ENCODE data around the gene PRAC1.

The PRAC1 gene

GRCh38 chr17:48759288-48759687 lies 37.0 kb upstream of the PRAC1 start:
- TF ChIP-seq, protein P1, sequence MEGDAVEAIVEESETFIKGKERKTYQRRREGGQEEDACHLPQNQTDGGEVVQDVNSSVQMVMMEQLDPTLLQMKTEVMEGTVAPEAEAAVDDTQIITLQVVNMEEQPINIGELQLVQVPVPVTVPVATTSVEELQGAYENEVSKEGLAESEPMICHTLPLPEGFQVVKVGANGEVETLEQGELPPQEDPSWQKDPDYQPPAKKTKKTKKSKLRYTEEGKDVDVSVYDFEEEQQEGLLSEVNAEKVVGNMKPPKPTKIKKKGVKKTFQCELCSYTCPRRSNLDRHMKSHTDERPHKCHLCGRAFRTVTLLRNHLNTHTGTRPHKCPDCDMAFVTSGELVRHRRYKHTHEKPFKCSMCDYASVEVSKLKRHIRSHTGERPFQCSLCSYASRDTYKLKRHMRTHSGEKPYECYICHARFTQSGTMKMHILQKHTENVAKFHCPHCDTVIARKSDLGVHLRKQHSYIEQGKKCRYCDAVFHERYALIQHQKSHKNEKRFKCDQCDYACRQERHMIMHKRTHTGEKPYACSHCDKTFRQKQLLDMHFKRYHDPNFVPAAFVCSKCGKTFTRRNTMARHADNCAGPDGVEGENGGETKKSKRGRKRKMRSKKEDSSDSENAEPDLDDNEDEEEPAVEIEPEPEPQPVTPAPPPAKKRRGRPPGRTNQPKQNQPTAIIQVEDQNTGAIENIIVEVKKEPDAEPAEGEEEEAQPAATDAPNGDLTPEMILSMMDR (IDR thresholded peaks at IDR 0.05; ENCODE audit: low read depth, low read length), result no peak
- no peak for DNase-seq (ENCODE audit: low read depth in 2 of 2)

GRCh38 chr17:48757524-48757961 lies 35.2 kb upstream of the PRAC1 start:
- TF ChIP-seq, protein P1 (IDR thresholded peaks at IDR 0.05; ENCODE audit: low read depth, low read length), result no peak
- DNase-seq (ENCODE audit: low read depth in 2 of 2), result no peak
- H3K4me3 ChIP-seq (replicated peaks in 1 of 2; ENCODE audit: low read depth in 2 of 2, low read length in 2 of 2), result no peak overlapping the region

More at GRCh38 chr17:48759288-48759687, 37.0 kb upstream of the PRAC1 start:
- H3K4me3 ChIP-seq (replicated peaks in 1 of 2; ENCODE audit: low read depth in 2 of 2, low read length in 2 of 2), result no peak overlapping the region

- H3K4me3 ChIP-seq (replicated peaks in 1 of 2; ENCODE audit: low read depth in 2 of 2, low read length in 2 of 2), result no peak overlapping the region
- DNase-seq (ENCODE audit: low read depth in 2 of 2), result no peak
- TF ChIP-seq, protein P1 (IDR thresholded peaks at IDR 0.05; ENCODE audit: low read depth, low read length), result no peak
Observed at GRCh38 chr17:48756830-48757251, 34.5 kb upstream of the PRAC1 start.

DNA sequence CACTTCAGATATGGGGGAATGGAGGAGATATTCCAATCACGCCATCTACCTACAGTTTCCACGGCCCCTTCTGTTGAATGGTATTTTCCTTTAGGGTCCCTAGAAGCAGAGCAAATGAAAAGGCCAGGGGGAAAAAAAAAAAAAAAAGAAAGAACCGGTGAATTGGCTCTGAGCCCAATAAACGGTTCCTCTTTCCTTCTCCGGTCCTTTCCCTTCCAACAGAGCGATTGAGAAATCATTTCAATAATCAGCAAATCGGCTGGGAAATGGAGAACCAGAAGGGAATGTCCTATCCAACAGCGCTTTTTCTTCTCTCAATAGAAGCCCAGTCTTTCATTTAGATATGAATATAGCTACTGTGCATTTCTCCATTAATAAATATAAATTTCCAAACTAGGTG lies 33.0 kb upstream of the PRAC1 start:
- H3K4me3 ChIP-seq (replicated peaks in 1 of 2; ENCODE audit: low read depth in 2 of 2, low read length in 2 of 2), result no peak overlapping the region
- TF ChIP-seq, protein P1 (IDR thresholded peaks at IDR 0.05; ENCODE audit: low read depth, low read length), result no peak
- DNase-seq (ENCODE audit: low read depth in 2 of 2), result no peak

DNA sequence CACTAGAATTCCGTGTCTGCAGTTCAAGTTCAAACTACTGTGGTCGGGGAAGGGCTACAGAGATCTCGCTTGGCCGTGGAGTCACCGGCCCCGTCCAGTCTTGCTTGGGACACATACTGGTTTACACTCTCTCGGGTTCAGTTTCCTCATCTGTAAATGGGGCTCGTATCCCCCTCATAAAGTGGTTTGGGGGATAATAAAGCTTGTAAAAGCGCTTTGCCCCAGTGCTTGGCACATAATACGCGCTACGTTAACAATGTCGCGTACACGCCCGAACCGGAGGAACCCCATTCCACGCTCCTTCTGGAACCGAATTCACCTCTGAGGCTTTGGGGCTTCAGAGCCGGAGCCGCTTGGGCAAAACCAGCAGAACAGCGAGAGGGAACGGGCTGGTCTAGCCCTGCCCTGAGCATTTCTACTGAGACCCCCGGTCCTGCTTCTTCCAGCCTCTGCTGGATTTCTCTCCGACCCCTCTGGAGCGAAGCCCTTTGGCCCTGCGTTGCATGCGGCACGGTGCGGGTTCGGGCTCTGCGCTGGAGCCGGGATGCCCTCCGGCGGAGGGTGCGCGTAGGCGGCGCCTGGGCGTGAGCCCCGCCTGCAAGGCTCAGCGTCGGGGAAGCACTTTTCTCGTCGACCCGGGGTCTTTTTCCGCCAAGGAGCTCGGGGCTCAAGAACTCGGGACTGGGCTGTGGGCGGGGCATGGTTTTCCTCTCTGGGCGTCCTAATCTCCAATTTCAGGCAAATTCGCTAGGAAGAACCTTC lies 32.4 kb upstream of the PRAC1 start:
- no peak overlapping the region for H3K4me3 ChIP-seq (replicated peaks in 1 of 2; ENCODE audit: low read depth in 2 of 2, low read length in 2 of 2)
- DNase-seq (ENCODE audit: low read depth in 2 of 2), result no peak
- TF ChIP-seq, protein P1 (IDR thresholded peaks at IDR 0.05; ENCODE audit: low read depth, low read length), result no peak

GRCh38 chr17:48753794-48754499 lies 31.6 kb upstream of the PRAC1 start:
- TF ChIP-seq, protein P1 (IDR thresholded peaks at IDR 0.05; ENCODE audit: low read depth, low read length), result no peak
- H3K4me3 ChIP-seq (replicated peaks in 1 of 2; ENCODE audit: low read depth in 2 of 2, low read length in 2 of 2), result no peak overlapping the region
- no peak for DNase-seq (ENCODE audit: low read depth in 2 of 2)
